Adipocyte (in vitro differentiated cells): ENCODE measurements around the gene SYT1.
"Not testable (repeated sequence)": the region's sequence is repeated elsewhere in the genome, so short reads cannot be mapped to it uniquely, and the experiment has no call there.

Experiments
- DNase-seq: peaks from one replicate; pipeline ENCODE4 v3.0.0-alpha.2; 2015; ENCODE audit warnings: low read depth
- H3K27me3 ChIP-seq: replicated peaks from 2 replicates; pipeline ENCODE4 v1.7.0; 2013; ENCODE audit warnings: mild to moderate bottlenecking, low read length, moderate library complexity; ENCODE audit not compliant: control insufficient read depth, insufficient read depth
- H3K36me3 ChIP-seq: 2 replicates; pipeline ENCODE4 v1.7.0; 2013; ENCODE audit warnings: low read length, mild to moderate bottlenecking, moderate library complexity; ENCODE audit not compliant: control insufficient read depth, insufficient read depth, severe bottlenecking
- H3K4me1 ChIP-seq: 2 replicates; pipeline ENCODE4 v1.7.0; 2013; ENCODE audit warnings: mild to moderate bottlenecking, low read length, moderate library complexity; ENCODE audit not compliant: control insufficient read depth, insufficient read depth
- H3K4me3 ChIP-seq: 2 replicates; pipeline ENCODE4 v1.7.0; 2013; ENCODE audit warnings: mild to moderate bottlenecking, low read length, moderate library complexity
- H3K9ac ChIP-seq: 2 replicates; pipeline ENCODE4 v1.7.0; 2013; ENCODE audit warnings: mild to moderate bottlenecking, low read length, moderate library complexity
- H3K9me3 ChIP-seq: 2 replicates; pipeline ENCODE4 v1.7.0; 2013; ENCODE audit warnings: mild to moderate bottlenecking, low read length, moderate library complexity; ENCODE audit not compliant: control insufficient read depth

The SYT1 gene

GRCh38 chr12:79023784-79024183, 159.2 kb downstream of the SYT1 start:
- no peak for DNase-seq
- no peaks in the 10 kb centered on the region for H3K9me3 ChIP-seq
- H3K4me3 ChIP-seq: no peak overlapping the region
- no peak overlapping the region for H3K9ac ChIP-seq
- H3K36me3 ChIP-seq: no peaks in the 10 kb centered on the region
- no peaks in the 10 kb centered on the region for H3K27me3 ChIP-seq
- no peaks in the 10 kb centered on the region for H3K4me1 ChIP-seq

GRCh38 chr12:79033788-79034187, 169.2 kb downstream of the SYT1 start:
- no peaks in the 10 kb centered on the region for H3K36me3 ChIP-seq
- no peaks in the 10 kb centered on the region for H3K27me3 ChIP-seq
- no peak overlapping the region for H3K4me3 ChIP-seq

DNA sequence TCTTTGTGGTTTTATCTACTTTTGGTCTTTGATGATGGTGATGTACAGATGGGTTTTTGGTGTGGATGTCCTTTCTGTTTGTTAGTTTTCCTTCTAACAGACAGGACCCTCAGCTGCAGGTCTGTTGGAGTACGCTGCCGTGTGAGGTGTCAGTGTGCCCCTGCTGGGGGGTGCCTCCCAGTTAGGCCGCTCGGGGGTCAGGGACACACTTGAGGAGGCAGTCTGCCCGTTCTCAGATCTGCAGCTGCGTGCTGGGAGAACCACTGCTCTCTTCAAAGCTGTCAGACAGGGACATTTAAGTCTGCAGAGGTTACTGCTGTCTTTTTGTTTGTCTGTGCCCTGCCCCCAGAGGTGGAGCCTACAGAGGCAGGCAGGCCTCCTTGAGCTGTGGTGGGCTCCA, 180.2 kb downstream of the SYT1 start:
- not testable (repeated sequence) for H3K27me3 ChIP-seq, H3K4me1 ChIP-seq, H3K4me3 ChIP-seq, H3K9ac ChIP-seq, H3K9me3 ChIP-seq, H3K36me3 ChIP-seq, DNase-seq

More at GRCh38 chr12:79033788-79034187, 169.2 kb downstream of the SYT1 start:
- Histone ChIP-seq H3K9me3 (no peaks in the 10 kb centered on the region), H3K4me1 (no peaks in the 10 kb centered on the region), H3K9ac (no peak overlapping the region)
- DNase-seq: peak; percentile 53

- H3K4me3 ChIP-seq, DNase-seq, H3K4me1 ChIP-seq, H3K36me3 ChIP-seq, H3K9me3 ChIP-seq, H3K27me3 ChIP-seq, H3K9ac ChIP-seq: not testable (repeated sequence)
These were observed 180.7 kb downstream of the SYT1 start for GRCh38 chr12:79045149-79045703.

GRCh38 chr12:79046021-79046420, 181.4 kb downstream of the SYT1 start:
- H3K36me3 ChIP-seq: no peaks in the 10 kb centered on the region
- H3K4me1 ChIP-seq: no peaks in the 10 kb centered on the region
- H3K9ac ChIP-seq: no peak overlapping the region
- H3K4me3 ChIP-seq: no peak overlapping the region
- no peaks in the 10 kb centered on the region for H3K27me3 ChIP-seq
- no peaks in the 10 kb centered on the region for H3K9me3 ChIP-seq
- DNase-seq: no peak

GRCh38 chr12:79048962-79049361, 184.4 kb downstream of the SYT1 start:
- Histone ChIP-seq H3K4me3 (no peak overlapping the region), H3K9ac (no peak overlapping the region), H3K9me3 (no peaks in the 10 kb centered on the region), H3K4me1 (no peaks in the 10 kb centered on the region), H3K36me3 (no peaks in the 10 kb centered on the region), H3K27me3 (no peaks in the 10 kb centered on the region)
- DNase-seq: no peak

DNA sequence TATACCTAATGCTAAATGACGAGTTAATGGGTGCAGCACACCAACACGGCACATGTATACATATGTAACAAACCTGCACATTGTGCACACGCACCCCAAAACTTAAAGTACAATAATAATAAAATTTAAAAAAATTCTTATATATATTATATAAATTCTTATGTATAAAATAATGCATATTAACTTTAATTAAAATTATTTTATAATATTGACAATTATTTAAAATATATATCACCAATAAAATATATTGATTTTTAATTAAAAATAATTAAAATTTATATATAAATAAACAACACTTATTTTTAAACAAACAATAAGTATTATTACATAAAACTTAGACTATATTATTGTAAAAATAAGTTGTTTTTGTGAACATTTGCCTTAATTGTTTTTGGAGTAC, 188.8 kb downstream of the SYT1 start:
- H3K9ac ChIP-seq: no peak overlapping the region
- no peak overlapping the region for H3K4me3 ChIP-seq
- H3K27me3 ChIP-seq: no peaks in the 10 kb centered on the region
- no peaks in the 10 kb centered on the region for H3K9me3 ChIP-seq
- DNase-seq: no peak
- no peaks in the 10 kb centered on the region for H3K36me3 ChIP-seq
- no peaks in the 10 kb centered on the region for H3K4me1 ChIP-seq

GRCh38 chr12:79055926-79056674, 191.5 kb downstream of the SYT1 start:
- Histone ChIP-seq H3K27me3 (no peaks in the 10 kb centered on the region), H3K4me3 (no peak overlapping the region), H3K9me3 (no peaks in the 10 kb centered on the region), H3K36me3 (no peaks in the 10 kb centered on the region), H3K9ac (no peak overlapping the region), H3K4me1 (no peaks in the 10 kb centered on the region)
- peak; percentile 33 for DNase-seq

- DNase-seq: peak; percentile 5
- Histone ChIP-seq H3K9ac (no peak overlapping the region), H3K4me3 (no peak overlapping the region), H3K4me1 (no peaks in the 10 kb centered on the region), H3K9me3 (no peaks in the 10 kb centered on the region), H3K27me3 (no peaks in the 10 kb centered on the region), H3K36me3 (no peaks in the 10 kb centered on the region)
These were observed 192.2 kb downstream of the SYT1 start for GRCh38 chr12:79056775-79057174.

GRCh38 chr12:79057540-79057939, 193.0 kb downstream of the SYT1 start:
- Histone ChIP-seq H3K36me3 (no peaks in the 10 kb centered on the region), H3K9me3 (no peaks in the 10 kb centered on the region), H3K4me3 (no peak overlapping the region), H3K9ac (no peak overlapping the region), H3K4me1 (no peaks in the 10 kb centered on the region), H3K27me3 (no peaks in the 10 kb centered on the region)
- no peak for DNase-seq

GRCh38 chr12:79058342-79058741, 193.8 kb downstream of the SYT1 start:
- Histone ChIP-seq H3K36me3 (no peaks in the 10 kb centered on the region), H3K4me1 (no peaks in the 10 kb centered on the region), H3K4me3 (no peak overlapping the region), H3K9me3 (no peaks in the 10 kb centered on the region), H3K27me3 (no peaks in the 10 kb centered on the region), H3K9ac (no peak overlapping the region)
- peak; percentile 69 for DNase-seq

DNA sequence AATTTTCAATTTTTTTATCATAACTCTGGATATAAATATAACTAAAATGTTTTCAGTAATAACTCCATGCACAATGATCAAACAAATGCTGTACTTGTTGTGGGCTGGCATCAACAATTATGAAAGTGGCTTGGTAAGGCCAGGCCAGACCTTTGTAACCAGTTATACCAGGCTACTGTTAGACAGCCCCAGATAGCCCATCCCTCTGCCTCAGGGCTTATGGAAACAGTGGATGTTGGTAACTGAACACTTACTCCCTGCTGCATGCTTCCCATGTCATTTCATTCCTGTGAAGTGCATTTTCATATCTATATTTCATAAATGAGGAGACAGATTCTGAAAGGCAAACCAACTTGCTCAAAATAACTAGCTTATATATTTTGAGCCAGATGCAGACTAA, 195.0 kb downstream of the SYT1 start:
- Histone ChIP-seq H3K4me1 (no peaks in the 10 kb centered on the region), H3K27me3 (no peaks in the 10 kb centered on the region), H3K9ac (no peak overlapping the region), H3K9me3 (no peaks in the 10 kb centered on the region), H3K4me3 (no peak overlapping the region), H3K36me3 (no peaks in the 10 kb centered on the region)
- DNase-seq: no peak
